ENCODE data around the gene LIM2.

GRCh38 chr19:51339687-51340656, 47.8 kb downstream of the LIM2 start:
- TF ChIP-seq RAD21 (IDR thresholded peaks at IDR 0.05; ENCODE audit: low read depth) (no peak), MAX (IDR thresholded peaks at IDR 0.05) (peak; percentile 82; the same call in 1 of the 2 replicates), EP300 (IDR thresholded peaks at IDR 0.05; ENCODE audit: borderline replicate concordance) (no peak), REST (IDR thresholded peaks at IDR 0.05; ENCODE audit: low read depth) (no peak), YY1 (IDR thresholded peaks at IDR 0.05; ENCODE audit: low read depth) (no peak), FOXM1 (IDR thresholded peaks at IDR 0.05; ENCODE audit: borderline replicate concordance, low read depth) (no peak), USF1 (IDR thresholded peaks at IDR 0.05) (peak; percentile 79), TAF1 (IDR thresholded peaks at IDR 0.05; ENCODE audit: low read depth) (no peak), TEAD4 (IDR thresholded peaks at IDR 0.05) (no peak), CEBPB (IDR thresholded peaks at IDR 0.05) (no peak), EGR1 (IDR thresholded peaks at IDR 0.05) (no peak), CREB1 (IDR thresholded peaks at IDR 0.05; ENCODE audit: low read depth) (no peak), TCF12 (IDR thresholded peaks at IDR 0.05; ENCODE audit: low read depth) (no peak)
